Transverse colon (tissue), 4 donors: ENCODE measurements around the gene SETD1B.

Source experiments
- CTCF ChIP-seq, 5 experiments: fragments of 200-600 bp in 3 of 5; fragments of 450-650 bp in 2 of 5; sonication (generic) in 3 of 5; IDR thresholded peaks; 1 replicate in 2 of 5; 2 replicates in 3 of 5; pipeline ENCODE4 v1.5.1; 2016 to 2017; ENCODE audit warnings: antibody characterized with exemption in 5 of 5, inconsistent platforms in 3 of 5, mild to moderate bottlenecking in 2 of 5, moderate library complexity in 1 of 5
- EP300 ChIP-seq: sonication (generic); formaldehyde crosslinking; IDR thresholded peaks from one replicate; pipeline ENCODE4 v1.6.1; 2017; ENCODE audit warnings: antibody characterized with exemption, low read depth
- POLR2A ChIP-seq: fragments of 450-650 bp; IDR thresholded peaks from one replicate; pipeline ENCODE4 v1.6.1; 2016; ENCODE audit warnings: antibody characterized with exemption, mild to moderate bottlenecking, moderate library complexity
- POLR2AphosphoS5 ChIP-seq, 3 donors: sonication (generic); formaldehyde crosslinking; IDR thresholded peaks; one replicate each; pipeline ENCODE4 v1.6.1; 2016; ENCODE audit warnings: antibody characterized with exemption in 3 of 3

- TF ChIP-seq CTCF (IDR thresholded peaks at IDR 0.05) (no peak), EP300 (no peak), POLR2A (no peak), POLR2AphosphoS5 (IDR thresholded peaks at IDR 0.05) (no peak)
Measured at GRCh38 chr12:121770388-121770787, 33.4 kb upstream of the SETD1B start.
